HEK293T (cell line): Measurements from ENCODE around the gene CRY2.

Source experiments
- CTBP1 ChIP-seq: fragments of 450-650 bp; IDR thresholded peaks from 2 replicates; pipeline ENCODE4 v1.6.1; 2016; ENCODE audit warnings: borderline replicate concordance
- ELF4 ChIP-seq: fragments of 450-650 bp; IDR thresholded peaks from 2 replicates; pipeline ENCODE4 v1.6.1; 2017; ENCODE audit warnings: antibody characterized with exemption
- FOXA1 ChIP-seq: fragments of 450-650 bp; IDR thresholded peaks from 2 replicates; pipeline ENCODE4 v1.6.1; 2016; ENCODE audit warnings: mild to moderate bottlenecking
- FOXM1 ChIP-seq: fragments of 450-650 bp; IDR thresholded peaks from 2 replicates; pipeline ENCODE4 v1.6.1; 2017; ENCODE audit warnings: mild to moderate bottlenecking, borderline replicate concordance
- HDGF ChIP-seq: fragments of 450-650 bp; IDR thresholded peaks from 2 replicates; pipeline ENCODE4 v1.6.1; 2017; ENCODE audit warnings: antibody characterized with exemption, borderline replicate concordance
- LEF1 ChIP-seq: fragments of 450-650 bp; IDR thresholded peaks from 2 replicates; pipeline ENCODE4 v1.6.1; 2017; ENCODE audit warnings: mild to moderate bottlenecking, borderline replicate concordance
- NFRKB ChIP-seq: fragments of 450-650 bp; IDR thresholded peaks from 2 replicates; pipeline ENCODE4 v1.6.1; 2016; ENCODE audit warnings: mild to moderate bottlenecking, moderate library complexity
- PKNOX1 ChIP-seq: fragments of 450-650 bp; IDR thresholded peaks from 2 replicates; pipeline ENCODE4 v1.6.1; 2016
- SUZ12 ChIP-seq: fragments of 450-650 bp; IDR thresholded peaks from 2 replicates; pipeline ENCODE4 v1.6.1; 2016; ENCODE audit warnings: mild to moderate bottlenecking
- TARDBP ChIP-seq: fragments of 450-650 bp; IDR thresholded peaks from 2 replicates; pipeline ENCODE4 v1.6.1; 2016
- ZNF384 ChIP-seq: fragments of 450-650 bp; IDR thresholded peaks from 2 replicates; pipeline ENCODE4 v1.6.1; 2016

DNA sequence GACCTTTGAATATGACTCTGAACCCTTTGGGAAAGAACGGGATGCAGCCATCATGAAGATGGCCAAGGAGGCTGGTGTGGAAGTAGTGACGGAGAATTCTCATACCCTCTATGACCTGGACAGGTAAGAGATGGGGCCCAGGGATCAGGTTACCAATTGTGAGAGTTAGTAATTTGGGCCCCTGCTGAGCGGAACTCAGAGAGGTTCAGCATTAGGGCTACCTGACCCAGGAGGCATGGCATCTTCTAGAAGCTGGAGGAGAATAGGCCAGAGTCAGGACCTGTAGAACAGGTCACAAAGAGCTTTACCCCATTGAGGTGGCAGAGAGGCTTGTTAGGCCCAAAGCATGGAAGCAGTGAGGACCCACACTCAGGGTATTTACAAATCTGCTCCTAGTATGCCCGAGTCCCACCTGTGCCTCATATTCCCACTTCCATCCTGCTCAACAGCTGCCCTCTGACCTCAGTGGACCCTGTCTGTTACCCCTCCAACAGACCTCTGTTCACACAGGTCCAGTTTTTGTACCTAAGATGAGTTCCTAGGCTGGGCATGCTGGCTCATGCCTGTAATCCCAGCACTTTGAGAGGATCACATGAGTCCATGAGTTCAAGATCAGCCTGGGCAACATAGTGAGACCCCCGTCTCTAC lies 11.6 kb downstream of the CRY2 start:
- TF ChIP-seq ZNF384 (no peak), FOXM1 (no peak), PKNOX1 (no peak), NFRKB (no peak), SUZ12 (no peak), TARDBP (no peak), HDGF (no peak), LEF1 (no peak), FOXA1 (no peak), CTBP1 (no peak), ELF4 (no peak)
